CD4-positive, CD25-positive, alpha-beta regulatory T cell (primary cell): Measurements from ENCODE around the gene SLC1A3. TPM values are rescaled to one million over a fixed set of nuclear protein-coding genes. Genes with fewer than 3 reads are reported as not detected.

Experiments used
- ATAC-seq, 2 donors: fragments of 150-1000 bp; cut with Tn5 transposase; one replicate each; pipeline ENCODE4 v1.10.0; 2021; ENCODE audit warnings: low read depth in 2 of 2, moderate number of reproducible peaks in 2 of 2, moderate library complexity in 1 of 2
- DNase-seq, 3 donors: peaks; one replicate each; pipeline versions ENCODE4 v3.0.0 to v3.0.0-alpha.2; 2012 to 2022; ENCODE audit warnings: mixed read lengths in 1 of 3
- H3K27ac ChIP-seq: one replicate; pipeline ENCODE4 v1.7.0; 2013; ENCODE audit warnings: mild to moderate bottlenecking, low read length; ENCODE audit not compliant: insufficient read depth, poor library complexity, severe bottlenecking
- H3K27me3 ChIP-seq: one replicate; pipeline ENCODE4 v1.7.0; 2013; ENCODE audit warnings: low read length; ENCODE audit not compliant: control insufficient read depth, insufficient read depth
- H3K36me3 ChIP-seq: one replicate; pipeline ENCODE4 v1.7.0; 2013; ENCODE audit warnings: mild to moderate bottlenecking, low read length, moderate library complexity; ENCODE audit not compliant: control insufficient read depth, insufficient read depth
- H3K4me1 ChIP-seq: 2 replicates; pipeline ENCODE4 v1.7.0; 2013; ENCODE audit warnings: mild to moderate bottlenecking, low read length; ENCODE audit not compliant: insufficient read depth, control insufficient read depth, poor library complexity, severe bottlenecking
- H3K4me3 ChIP-seq: one replicate; pipeline ENCODE4 v1.7.0; 2013; ENCODE audit warnings: low read depth, mild to moderate bottlenecking, low read length, moderate library complexity
- H3K9me3 ChIP-seq, 2 experiments: 1 replicate in 1 of 2; 2 replicates in 1 of 2; pipeline ENCODE4 v1.7.0; 2013; ENCODE audit warnings: low read length in 2 of 2, mild to moderate bottlenecking in 1 of 2, moderate library complexity in 1 of 2; ENCODE audit not compliant: control insufficient read depth in 2 of 2
- H3K27ac Mint-ChIP-seq, 3 donors: one replicate each; pipeline ENCODE4 v1.8.0; 2020 to 2022; ENCODE audit warnings: mild to moderate bottlenecking in 3 of 3, mixed read lengths in 3 of 3, moderate library complexity in 2 of 3
- H3K27me3 Mint-ChIP-seq: one replicate; pipeline ENCODE4 v1.8.0; 2022; ENCODE audit warnings: mild to moderate bottlenecking, mixed read lengths
- H3K36me3 Mint-ChIP-seq: one replicate; pipeline ENCODE4 v1.8.0; 2020; ENCODE audit warnings: mixed read lengths
- H3K4me1 Mint-ChIP-seq, 4 donors: one replicate each; pipeline ENCODE4 v1.8.0; 2020 to 2022; ENCODE audit warnings: mixed read lengths in 4 of 4, mild to moderate bottlenecking in 1 of 4
- H3K4me3 Mint-ChIP-seq, 4 donors: one replicate each; pipeline ENCODE4 v1.8.0; 2020 to 2022; ENCODE audit warnings: mild to moderate bottlenecking in 4 of 4, mixed read lengths in 4 of 4, moderate library complexity in 3 of 4
- H3K9me3 Mint-ChIP-seq, 7 donors: one replicate each; pipeline ENCODE4 v1.8.0; 2020 to 2022; ENCODE audit warnings: mixed read lengths in 7 of 7, mild to moderate bottlenecking in 3 of 7, moderate library complexity in 2 of 7
- polyA plus RNA-seq, 4 donors: library from polyadenylated mRNA; unstranded; fragments of 300-500 nt; fragmentation: Illumina TruSeq; gene quantifications; one replicate each; pipeline ENCODE4 v1.2.3, GENCODE V29; 2021
- total RNA-seq: library from RNA; stranded (reverse); gene quantifications from one replicate; pipeline ENCODE4 v1.2.3, GENCODE V29; 2022

SLC1A3 gene
- total and polyA plus RNA-seq, 5 donors from 2014 or later: not detected

GRCh38 chr5:36669015-36669651 is 62.7 kb downstream of the SLC1A3 start:
- Mint-ChIP-seq H3K27ac (no peak overlapping the region), H3K4me1 (no peaks in the 10 kb centered on the region), H3K27me3 (peaks cover 18% of the 10 kb centered on the region), H3K36me3 (no peaks in the 10 kb centered on the region), H3K4me3 (no peak overlapping the region), H3K9me3 (peaks cover 0 to 1% (median 0%) of the 10 kb centered on the region in 7 donors)
- Histone ChIP-seq H3K4me3 (no peak overlapping the region), H3K27me3 (no peaks in the 10 kb centered on the region), H3K36me3 (no peaks in the 10 kb centered on the region), H3K9me3 (no peaks in the 10 kb centered on the region), H3K4me1 (no peaks in the 10 kb centered on the region), H3K27ac (no peak overlapping the region)
- no peak for ATAC-seq
- DNase-seq: no peak

- Mint-ChIP-seq H3K4me1 (no peaks in the 10 kb centered on the region), H3K4me3 (no peak overlapping the region), H3K27me3 (peaks cover 23% of the 10 kb centered on the region), H3K9me3 (peaks cover 0 to 1% (median 0%) of the 10 kb centered on the region in 7 donors), H3K27ac (no peak overlapping the region), H3K36me3 (no peaks in the 10 kb centered on the region)
- DNase-seq (no peak), ATAC-seq (no peak)
- Histone ChIP-seq H3K27ac (no peak overlapping the region), H3K4me1 (no peaks in the 10 kb centered on the region), H3K4me3 (no peak overlapping the region), H3K9me3 (no peaks in the 10 kb centered on the region), H3K27me3 (no peaks in the 10 kb centered on the region), H3K36me3 (no peaks in the 10 kb centered on the region)
Measured at GRCh38 chr5:36670548-36670947, 64.1 kb downstream of the SLC1A3 start.

DNA sequence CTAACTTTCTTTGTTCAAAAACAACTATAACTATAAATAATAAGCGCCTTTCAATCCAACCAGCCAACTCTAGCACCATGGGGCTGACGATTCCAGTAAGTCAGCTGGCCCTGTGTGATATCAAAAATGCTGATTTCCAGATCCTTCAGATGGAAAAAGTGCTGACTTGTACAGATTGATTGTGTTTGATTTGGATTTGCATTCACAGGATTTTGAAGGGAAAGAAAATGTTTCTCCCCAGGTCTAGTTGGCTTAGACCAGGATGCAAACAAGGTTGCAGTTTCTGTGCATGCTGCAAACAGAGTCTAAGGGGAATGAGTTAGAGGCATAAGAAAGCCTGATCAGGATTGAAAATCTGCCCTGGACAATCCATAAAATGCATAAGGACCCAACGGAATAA is 68.9 kb downstream of the SLC1A3 start:
- peaks cover 6% of the 10 kb centered on the region for H3K27me3 ChIP-seq
- Mint-ChIP-seq H3K27ac (no peak overlapping the region), H3K9me3 (no peaks in the 10 kb centered on the region), H3K4me1 (no peaks in the 10 kb centered on the region), H3K27me3 (peaks cover 25% of the 10 kb centered on the region), H3K4me3 (no peak overlapping the region), H3K36me3 (no peaks in the 10 kb centered on the region)
- no peak overlapping the region for H3K27ac ChIP-seq
- no peak for DNase-seq
- H3K4me1 ChIP-seq: no peaks in the 10 kb centered on the region
- H3K9me3 ChIP-seq: no peaks in the 10 kb centered on the region
- no peak overlapping the region for H3K4me3 ChIP-seq
- H3K36me3 ChIP-seq: no peaks in the 10 kb centered on the region
- ATAC-seq: no peak

DNA sequence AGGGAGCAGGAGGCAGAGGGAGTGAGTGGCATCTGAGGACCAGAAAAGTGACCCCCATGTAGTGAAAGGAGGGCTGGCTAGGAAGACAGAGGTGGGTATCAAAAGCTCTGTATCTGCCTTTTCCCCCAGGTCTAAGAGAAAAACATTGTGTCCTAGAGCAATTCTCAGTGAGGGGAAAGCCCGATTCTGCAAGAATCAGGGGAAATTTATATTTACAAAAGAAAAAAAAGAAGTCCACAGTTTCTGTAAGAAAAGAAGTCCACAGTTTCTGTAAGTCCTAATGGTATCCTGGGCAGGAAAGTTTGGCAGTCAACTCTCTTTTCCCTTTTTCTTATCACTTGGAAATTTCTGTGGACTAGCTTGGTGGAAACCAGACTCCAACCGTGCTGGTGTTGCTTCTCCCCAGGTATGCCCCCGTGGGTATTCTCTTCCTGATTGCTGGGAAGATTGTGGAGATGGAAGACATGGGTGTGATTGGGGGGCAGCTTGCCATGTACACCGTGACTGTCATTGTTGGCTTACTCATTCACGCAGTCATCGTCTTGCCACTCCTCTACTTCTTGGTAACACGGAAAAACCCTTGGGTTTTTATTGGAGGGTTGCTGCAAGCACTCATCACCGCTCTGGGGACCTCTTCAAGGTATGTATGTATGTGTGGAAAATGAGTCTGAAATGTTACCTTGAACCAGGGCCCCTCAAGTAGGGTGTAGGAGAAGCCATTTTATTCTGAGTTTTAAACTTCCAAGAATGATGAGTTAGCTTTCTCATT is 73.0 kb downstream of the SLC1A3 start:
- H3K27me3 ChIP-seq: peaks cover 6% of the 10 kb centered on the region
- H3K27ac ChIP-seq: no peak overlapping the region
- DNase-seq (no peak), ATAC-seq (no peak)
- no peak overlapping the region for H3K27ac Mint-ChIP-seq
- H3K9me3 Mint-ChIP-seq: no peaks in the 10 kb centered on the region
- H3K4me3 ChIP-seq: no peak overlapping the region
- no peak overlapping the region for H3K4me3 Mint-ChIP-seq
- H3K9me3 ChIP-seq: no peaks in the 10 kb centered on the region
- no peaks in the 10 kb centered on the region for H3K4me1 ChIP-seq
- no peaks in the 10 kb centered on the region for H3K36me3 ChIP-seq
- H3K27me3 Mint-ChIP-seq: peaks cover 24% of the 10 kb centered on the region
- no peaks in the 10 kb centered on the region for H3K36me3 Mint-ChIP-seq
- H3K4me1 Mint-ChIP-seq: no peaks in the 10 kb centered on the region

GRCh38 chr5:36680066-36680465 is 73.7 kb downstream of the SLC1A3 start:
- no peak overlapping the region for H3K4me3 Mint-ChIP-seq
- Histone ChIP-seq H3K36me3 (no peaks in the 10 kb centered on the region), H3K27ac (no peak overlapping the region), H3K4me1 (no peaks in the 10 kb centered on the region), H3K4me3 (no peak overlapping the region), H3K27me3 (peaks cover 6% of the 10 kb centered on the region), H3K9me3 (no peaks in the 10 kb centered on the region)
- ATAC-seq: no peak
- no peaks in the 10 kb centered on the region for H3K4me1 Mint-ChIP-seq
- DNase-seq: no peak
- no peak overlapping the region for H3K27ac Mint-ChIP-seq
- no peaks in the 10 kb centered on the region for H3K9me3 Mint-ChIP-seq
- H3K27me3 Mint-ChIP-seq: peaks cover 23% of the 10 kb centered on the region
- no peaks in the 10 kb centered on the region for H3K36me3 Mint-ChIP-seq

- Histone ChIP-seq H3K9me3 (no peaks in the 10 kb centered on the region), H3K36me3 (no peaks in the 10 kb centered on the region), H3K4me3 (no peak overlapping the region), H3K4me1 (no peaks in the 10 kb centered on the region), H3K27ac (no peak overlapping the region), H3K27me3 (peaks cover 6% of the 10 kb centered on the region)
- Mint-ChIP-seq H3K36me3 (no peaks in the 10 kb centered on the region), H3K4me3 (no peak overlapping the region), H3K9me3 (no peaks in the 10 kb centered on the region), H3K27ac (no peak overlapping the region), H3K4me1 (no peaks in the 10 kb centered on the region), H3K27me3 (peaks cover 15% of the 10 kb centered on the region)
- ATAC-seq: no peak
- DNase-seq: no peak
Measured at GRCh38 chr5:36681711-36682110, 75.3 kb downstream of the SLC1A3 start.

- Mint-ChIP-seq H3K27me3 (peaks cover 12% of the 10 kb centered on the region), H3K36me3 (no peaks in the 10 kb centered on the region), H3K9me3 (no peaks in the 10 kb centered on the region), H3K4me3 (peak overlapping the region in 1 of 4 donors; percentile 58), H3K27ac (no peak overlapping the region), H3K4me1 (no peaks in the 10 kb centered on the region)
- Histone ChIP-seq H3K9me3 (no peaks in the 10 kb centered on the region), H3K4me1 (no peaks in the 10 kb centered on the region), H3K27ac (no peak overlapping the region), H3K4me3 (no peak overlapping the region), H3K36me3 (no peaks in the 10 kb centered on the region), H3K27me3 (peaks cover 6% of the 10 kb centered on the region)
- ATAC-seq (no peak), DNase-seq (no peak)
Measured at GRCh38 chr5:36682499-36682898, 76.1 kb downstream of the SLC1A3 start.
